ENCODE results near the gene AFTPH. TPM values are rescaled to one million over a fixed set of nuclear protein-coding genes. Genes with fewer than 3 reads are reported as not detected.

AFTPH gene
- total and polyA plus RNA-seq, 3 experiments from 2014 or later, result 28.4 to 44.2 (median 41.4) TPM

GRCh38 chr2:64535024-64535423 is 10.9 kb downstream of the AFTPH start:
- POLR2A ChIA-PET, result interaction anchor here (0.7 kb wide), 1 partner anchor 16 kb away, joined by 7 read pairs; no protein-coding TSS in a partner anchor
- H3K36me3 Mint-ChIP-seq, result peaks cover 0 to 9% (median 2%) of the 10 kb centered on the region in 3 donors
- peaks cover 58 to 88% (median 85%) of the 10 kb centered on the region in 3 donors for H3K4me1 Mint-ChIP-seq

GRCh38 chr2:64537991-64538390 is 13.9 kb downstream of the AFTPH start:
- ChIA-PET CTCF (no interaction called here), POLR2A (no interaction called here)
- DNase-seq, result no peak
- Mint-ChIP-seq H3K4me3 (no peak overlapping the region), H3K27me3 (no peaks in the 10 kb centered on the region), H3K27ac (no peak overlapping the region), H3K36me3 (peaks cover 0 to 7% (median 0%) of the 10 kb centered on the region in 3 donors), H3K4me1 (peaks cover 62 to 88% (median 85%) of the 10 kb centered on the region in 3 donors), H3K9me3 (no peaks in the 10 kb centered on the region)
- Histone ChIP-seq H3K27ac (ENCODE audit: low read depth, low read length) (no peak overlapping the region), H3K36me3 (ENCODE audit: insufficient read depth, low read length) (no peaks in the 10 kb centered on the region), H3K9me3 (ENCODE audit: low read length) (no peaks in the 10 kb centered on the region), H3K4me3 (ENCODE audit: low read length) (no peak overlapping the region), H3K4me1 (ENCODE audit: insufficient read depth, low read length) (peaks cover 13% of the 10 kb centered on the region), H3K27me3 (ENCODE audit: insufficient read depth, low read length, poor library complexity, severe bottlenecking) (no peaks in the 10 kb centered on the region)

More at GRCh38 chr2:64535024-64535423, 10.9 kb downstream of the AFTPH start:
- Mint-ChIP-seq H3K27ac (no peak overlapping the region), H3K9me3 (no peaks in the 10 kb centered on the region), H3K4me3 (no peak overlapping the region), H3K27me3 (no peaks in the 10 kb centered on the region)
- no peaks in the 10 kb centered on the region for H3K27me3 ChIP-seq (ENCODE audit: insufficient read depth, low read length, poor library complexity, severe bottlenecking)
- no peak overlapping the region for H3K27ac ChIP-seq (ENCODE audit: low read depth, low read length)
- no peak for DNase-seq
- H3K4me3 ChIP-seq (ENCODE audit: low read length), result no peak overlapping the region
- no peaks in the 10 kb centered on the region for H3K36me3 ChIP-seq (ENCODE audit: insufficient read depth, low read length)
- H3K4me1 ChIP-seq (ENCODE audit: insufficient read depth, low read length), result peaks cover 12% of the 10 kb centered on the region
- no peaks in the 10 kb centered on the region for H3K9me3 ChIP-seq (ENCODE audit: low read length)
- CTCF ChIA-PET, result interaction anchor here (1.0 kb wide), 1 partner anchor 11 kb away, joined by 4 read pairs; the partner anchor contains the start of gene AFTPH

DNA sequence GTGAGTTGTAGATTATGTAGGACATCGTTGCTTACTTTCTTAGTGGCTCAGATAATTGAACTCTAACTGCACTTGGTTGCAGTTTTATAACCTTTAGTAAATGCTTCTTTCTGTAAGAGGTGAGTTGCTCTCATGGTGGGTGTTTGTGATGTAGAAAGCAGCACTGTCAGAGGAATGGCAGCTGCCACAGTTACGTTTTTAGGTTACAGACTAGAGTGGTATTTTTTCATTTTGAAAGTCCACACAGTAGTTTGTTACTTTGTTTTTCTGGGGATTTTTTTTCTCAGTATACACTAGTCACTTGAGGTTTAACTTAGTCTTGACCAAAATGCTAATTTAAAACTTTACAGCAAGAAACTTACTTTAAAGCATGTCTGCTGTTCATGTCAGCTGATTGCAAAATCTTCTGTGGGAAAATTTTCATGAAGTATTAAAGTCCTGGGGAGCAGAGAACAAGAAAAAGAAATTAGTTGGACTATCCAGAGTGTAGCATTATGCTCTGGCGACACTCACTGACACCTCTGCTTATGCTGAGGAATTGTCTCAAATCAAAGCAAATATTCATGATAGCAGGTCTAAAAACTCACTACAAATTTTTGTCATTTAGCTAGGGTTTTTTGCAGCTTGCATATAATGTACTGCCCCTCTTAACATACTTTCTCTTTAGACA is 14.8 kb downstream of the AFTPH start:
- Histone ChIP-seq H3K9me3 (ENCODE audit: low read length) (no peaks in the 10 kb centered on the region), H3K4me1 (ENCODE audit: insufficient read depth, low read length) (peaks cover 12% of the 10 kb centered on the region), H3K27ac (ENCODE audit: low read depth, low read length) (no peak overlapping the region), H3K27me3 (ENCODE audit: insufficient read depth, low read length, poor library complexity, severe bottlenecking) (no peaks in the 10 kb centered on the region), H3K36me3 (ENCODE audit: insufficient read depth, low read length) (no peaks in the 10 kb centered on the region), H3K4me3 (ENCODE audit: low read length) (no peak overlapping the region)
- CTCF ChIA-PET, result no interaction called here
- POLR2A ChIA-PET, result interaction anchor here (1.1 kb wide), 1 partner anchor 12 kb away, joined by 4 read pairs; no protein-coding TSS in a partner anchor
- peaks cover 0 to 7% (median 0%) of the 10 kb centered on the region in 3 donors for H3K36me3 Mint-ChIP-seq
- H3K4me3 Mint-ChIP-seq, result peak overlapping the region in 1 of 7 donors; percentile 7
- H3K9me3 Mint-ChIP-seq, result no peaks in the 10 kb centered on the region
- peaks cover 63 to 88% (median 85%) of the 10 kb centered on the region in 3 donors for H3K4me1 Mint-ChIP-seq
- peak overlapping the region in 3 of 8 donors; percentile 6 to 25 (median 24) for H3K27ac Mint-ChIP-seq
- H3K27me3 Mint-ChIP-seq, result no peaks in the 10 kb centered on the region
- DNase-seq, result no peak

- H3K4me3 Mint-ChIP-seq, result no peak overlapping the region
- H3K36me3 ChIP-seq (ENCODE audit: insufficient read depth, low read length), result no peaks in the 10 kb centered on the region
- H3K9me3 ChIP-seq (ENCODE audit: low read length), result no peaks in the 10 kb centered on the region
- no peak overlapping the region for H3K27ac ChIP-seq (ENCODE audit: low read depth, low read length)
- H3K27ac Mint-ChIP-seq, result peak overlapping the region in 1 of 8 donors; percentile 37
- no peaks in the 10 kb centered on the region for H3K27me3 ChIP-seq (ENCODE audit: insufficient read depth, low read length, poor library complexity, severe bottlenecking)
- ChIA-PET POLR2A (no interaction called here), CTCF (interaction anchor here (1.2 kb wide), 1 partner anchor 12 kb away, joined by 3 read pairs; no protein-coding TSS in a partner anchor)
- no peaks in the 10 kb centered on the region for H3K9me3 Mint-ChIP-seq
- peaks cover 63 to 87% (median 76%) of the 10 kb centered on the region in 3 donors for H3K4me1 Mint-ChIP-seq
- peaks cover 5% of the 10 kb centered on the region for H3K4me1 ChIP-seq (ENCODE audit: insufficient read depth, low read length)
- DNase-seq, result no peak
- no peak overlapping the region for H3K4me3 ChIP-seq (ENCODE audit: low read length)
- H3K36me3 Mint-ChIP-seq, result peaks cover 0 to 5% (median 0%) of the 10 kb centered on the region in 3 donors
- H3K27me3 Mint-ChIP-seq, result no peaks in the 10 kb centered on the region
These were observed 16.5 kb downstream of the AFTPH start for GRCh38 chr2:64540615-64541014.

GRCh38 chr2:64541547-64541946 is 17.4 kb downstream of the AFTPH start:
- no peaks in the 10 kb centered on the region for H3K9me3 Mint-ChIP-seq
- no peak overlapping the region for H3K4me3 Mint-ChIP-seq
- ChIA-PET CTCF (no interaction called here), POLR2A (no interaction called here)
- DNase-seq, result no peak
- no peak overlapping the region for H3K4me3 ChIP-seq (ENCODE audit: low read length)
- H3K27me3 ChIP-seq (ENCODE audit: insufficient read depth, low read length, poor library complexity, severe bottlenecking), result no peaks in the 10 kb centered on the region
- H3K27ac Mint-ChIP-seq, result peak overlapping the region in 1 of 8 donors; percentile 78
- H3K36me3 Mint-ChIP-seq, result peaks cover 0 to 2% (median 0%) of the 10 kb centered on the region in 3 donors
- H3K4me1 Mint-ChIP-seq, result peaks cover 57 to 81% (median 70%) of the 10 kb centered on the region in 3 donors
- H3K9me3 ChIP-seq (ENCODE audit: low read length), result no peaks in the 10 kb centered on the region
- H3K27me3 Mint-ChIP-seq, result no peaks in the 10 kb centered on the region
- peaks cover 5% of the 10 kb centered on the region for H3K4me1 ChIP-seq (ENCODE audit: insufficient read depth, low read length)
- H3K36me3 ChIP-seq (ENCODE audit: insufficient read depth, low read length), result no peaks in the 10 kb centered on the region
- H3K27ac ChIP-seq (ENCODE audit: low read depth, low read length), result no peak overlapping the region

- H3K36me3 ChIP-seq (ENCODE audit: insufficient read depth, low read length), result no peaks in the 10 kb centered on the region
- Mint-ChIP-seq H3K9me3 (no peaks in the 10 kb centered on the region), H3K4me3 (no peak overlapping the region), H3K36me3 (peaks cover 0 to 2% (median 2%) of the 10 kb centered on the region in 3 donors), H3K27me3 (no peaks in the 10 kb centered on the region), H3K27ac (peak overlapping the region in 2 of 8 donors; percentile 67 to 78), H3K4me1 (peaks cover 57 to 79% (median 70%) of the 10 kb centered on the region in 3 donors)
- no peak overlapping the region for H3K4me3 ChIP-seq (ENCODE audit: low read length)
- H3K27ac ChIP-seq (ENCODE audit: low read depth, low read length), result no peak overlapping the region
- ChIA-PET POLR2A (no interaction called here), CTCF (no interaction called here)
- DNase-seq, result no peak
- H3K27me3 ChIP-seq (ENCODE audit: insufficient read depth, low read length, poor library complexity, severe bottlenecking), result no peaks in the 10 kb centered on the region
- H3K4me1 ChIP-seq (ENCODE audit: insufficient read depth, low read length), result peaks cover 5% of the 10 kb centered on the region
- no peaks in the 10 kb centered on the region for H3K9me3 ChIP-seq (ENCODE audit: low read length)
These were observed 18.2 kb downstream of the AFTPH start for GRCh38 chr2:64542071-64543007.

GRCh38 chr2:64543008-64543697 is 19.0 kb downstream of the AFTPH start:
- Histone ChIP-seq H3K36me3 (ENCODE audit: insufficient read depth, low read length) (no peaks in the 10 kb centered on the region), H3K4me3 (ENCODE audit: low read length) (no peak overlapping the region), H3K27me3 (ENCODE audit: insufficient read depth, low read length, poor library complexity, severe bottlenecking) (no peaks in the 10 kb centered on the region), H3K27ac (ENCODE audit: low read depth, low read length) (no peak overlapping the region), H3K4me1 (ENCODE audit: insufficient read depth, low read length) (peaks cover 5% of the 10 kb centered on the region), H3K9me3 (ENCODE audit: low read length) (no peaks in the 10 kb centered on the region)
- Mint-ChIP-seq H3K27ac (peak overlapping the region in 2 of 8 donors; percentile 27 to 35), H3K4me3 (no peak overlapping the region), H3K4me1 (peaks cover 55 to 72% (median 65%) of the 10 kb centered on the region in 3 donors), H3K27me3 (no peaks in the 10 kb centered on the region), H3K9me3 (no peaks in the 10 kb centered on the region), H3K36me3 (peaks cover 0 to 2% (median 2%) of the 10 kb centered on the region in 3 donors)
- no peak for DNase-seq
- POLR2A ChIA-PET, result interaction anchor here (0.8 kb wide), 1 partner anchor 10 kb away, joined by 4 read pairs; no protein-coding TSS in a partner anchor
- CTCF ChIA-PET, result no interaction called here
